ENCODE measurements around the gene CPNE2.
"Not testable (repeated sequence)": the region's sequence is repeated elsewhere in the genome, so short reads cannot be mapped to it uniquely, and the experiment has no call there.

Gene CPNE2

DNA sequence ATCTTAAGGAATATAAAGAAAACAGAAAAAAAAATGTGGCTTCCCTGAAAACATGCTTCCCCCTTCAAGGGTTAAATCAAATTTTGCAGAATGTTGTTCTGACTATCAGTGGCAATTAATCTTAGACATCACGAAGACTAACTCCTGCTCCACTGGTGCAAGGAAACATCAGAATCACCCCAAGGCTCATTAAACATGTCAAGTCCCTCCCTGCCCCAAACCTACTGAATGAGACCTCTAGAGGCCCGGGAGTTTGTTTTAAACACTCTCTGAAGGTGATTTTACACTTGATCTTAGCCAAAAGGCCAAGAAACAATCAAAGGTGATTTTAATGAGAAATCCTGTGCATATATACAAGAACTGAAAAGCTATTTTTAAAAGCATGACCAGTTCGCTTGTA, 75.2 kb downstream of the CPNE2 start:
- DNase-seq (ENCODE audit: low read depth in 2 of 2), result no peak

DNA sequence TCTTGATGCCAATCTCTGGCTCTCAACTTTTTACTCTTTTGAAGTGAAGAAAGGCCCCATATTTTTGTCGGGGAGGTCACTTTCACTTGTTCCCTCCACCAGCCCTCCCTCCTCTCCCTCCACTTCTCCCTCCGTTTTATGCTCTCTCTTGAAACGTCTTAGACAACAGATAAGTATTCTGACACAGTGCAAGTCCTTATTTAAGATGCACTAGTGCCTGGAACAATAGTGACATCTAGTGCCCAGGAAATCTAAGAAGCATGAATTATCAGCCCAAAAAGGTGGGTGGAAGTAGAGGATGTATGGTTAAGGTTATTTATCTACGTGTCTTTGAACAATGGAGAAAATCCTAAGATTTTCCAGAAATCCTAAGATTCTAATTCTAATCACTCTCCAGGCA, 75.6 kb downstream of the CPNE2 start:
- DNase-seq (ENCODE audit: low read depth in 2 of 2), result no peak

DNA sequence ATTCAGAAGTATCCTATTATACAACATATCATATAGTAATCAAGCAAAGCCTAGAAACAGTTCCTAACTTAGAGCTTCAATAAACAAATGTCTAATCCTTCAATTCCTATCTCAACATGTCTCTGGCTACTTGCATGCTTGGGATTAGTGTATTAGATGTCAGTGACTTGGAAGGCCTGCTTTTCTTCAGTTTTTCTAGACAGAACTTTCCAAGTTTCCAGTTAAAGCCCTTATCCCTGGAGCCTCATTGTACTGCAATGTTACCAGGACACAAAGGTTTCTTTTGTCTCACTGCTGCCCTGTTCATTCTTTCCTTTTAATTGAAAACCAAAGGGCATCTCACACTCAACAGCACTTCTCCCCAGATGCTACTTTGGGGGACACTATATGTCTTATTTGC, 76.9 kb downstream of the CPNE2 start:
- no peak for DNase-seq (ENCODE audit: low read depth in 2 of 2)

DNA sequence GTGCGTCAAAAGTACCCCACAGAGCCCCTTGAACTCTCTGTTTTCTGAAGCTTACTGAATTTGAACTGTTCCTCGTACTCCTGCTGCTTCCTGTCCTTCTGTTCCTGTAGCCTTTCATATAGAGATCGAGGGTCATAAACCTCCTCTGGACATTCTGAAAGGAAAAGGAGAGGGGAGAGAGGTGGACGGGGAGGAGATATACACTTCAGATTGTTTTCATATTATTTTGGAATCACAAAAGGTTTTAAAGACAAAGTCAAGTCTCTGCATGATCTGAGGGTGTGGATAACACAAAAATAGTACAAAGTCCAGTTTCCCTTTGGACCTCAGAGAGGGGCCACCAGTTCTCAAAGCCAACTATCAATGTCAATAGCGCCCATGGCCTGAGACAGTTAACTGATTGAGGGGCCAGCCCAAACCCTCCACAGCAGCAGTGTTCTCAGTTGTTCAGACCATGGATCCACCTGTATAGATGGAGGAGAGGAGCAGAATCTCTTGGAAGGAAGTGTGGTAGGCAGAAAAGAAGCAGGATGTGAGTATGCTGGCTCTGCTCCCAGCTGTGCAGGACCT, 80.4 kb downstream of the CPNE2 start:
- DNase-seq (ENCODE audit: low read depth in 2 of 2), result no peak

- no peak for DNase-seq (ENCODE audit: low read depth in 2 of 2)
Measured at GRCh38 chr16:57175896-57176295, 83.5 kb downstream of the CPNE2 start.

DNA sequence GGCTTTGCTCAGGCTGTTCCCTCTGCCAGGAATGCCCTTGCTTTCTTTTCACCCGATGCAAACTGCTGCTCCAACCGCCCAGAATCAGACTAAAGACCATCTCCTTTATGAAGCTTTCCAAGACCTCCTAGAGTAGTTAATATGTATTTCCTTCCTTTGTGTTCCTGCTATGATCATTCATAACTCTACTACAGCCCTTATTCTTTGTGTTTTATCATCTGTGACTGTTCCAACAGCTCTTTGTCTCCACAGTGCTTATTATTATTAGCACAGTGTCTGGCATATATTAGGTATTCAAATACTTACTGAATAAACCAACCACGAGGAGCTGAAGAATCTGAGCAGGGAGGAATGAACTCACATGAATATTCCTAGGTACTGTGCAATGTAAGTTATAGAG, 85.8 kb downstream of the CPNE2 start:
- DNase-seq (ENCODE audit: low read depth in 2 of 2), result no peak

- no peak for DNase-seq (ENCODE audit: low read depth in 2 of 2)
Measured at GRCh38 chr16:57178793-57179212, 86.4 kb downstream of the CPNE2 start.

DNA sequence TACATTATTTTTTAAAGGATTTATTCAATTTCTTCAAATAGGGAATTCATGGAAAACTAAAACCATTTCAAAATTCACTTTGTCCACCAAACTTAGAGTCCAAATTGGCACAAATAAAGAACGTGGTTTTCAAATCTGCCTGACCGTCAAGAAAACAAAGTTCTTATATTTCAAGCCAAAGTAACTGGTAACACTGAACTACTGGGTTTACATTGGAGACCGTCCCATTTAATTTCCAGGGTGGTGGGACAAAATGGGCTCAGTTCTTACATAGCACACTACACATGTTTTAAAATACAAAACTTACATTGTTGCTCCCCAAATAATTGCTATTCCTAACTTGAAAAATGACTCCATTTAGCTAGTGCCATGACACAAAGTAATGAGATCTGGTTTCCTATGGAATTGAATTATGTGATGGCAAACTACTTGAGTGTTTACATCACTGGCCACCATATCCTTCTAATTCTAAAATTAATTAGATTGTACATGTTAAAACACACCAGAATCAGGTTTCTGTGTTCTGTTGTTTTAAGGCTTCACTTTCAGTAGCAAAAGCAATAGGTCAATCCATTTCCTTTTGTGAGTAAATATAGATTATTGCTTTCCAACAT, 86.9 kb downstream of the CPNE2 start:
- DNase-seq (ENCODE audit: low read depth in 2 of 2), result no peak

- DNase-seq (ENCODE audit: low read depth in 2 of 2), result no peak
Measured at GRCh38 chr16:57184113-57184512, 91.7 kb downstream of the CPNE2 start.

DNA sequence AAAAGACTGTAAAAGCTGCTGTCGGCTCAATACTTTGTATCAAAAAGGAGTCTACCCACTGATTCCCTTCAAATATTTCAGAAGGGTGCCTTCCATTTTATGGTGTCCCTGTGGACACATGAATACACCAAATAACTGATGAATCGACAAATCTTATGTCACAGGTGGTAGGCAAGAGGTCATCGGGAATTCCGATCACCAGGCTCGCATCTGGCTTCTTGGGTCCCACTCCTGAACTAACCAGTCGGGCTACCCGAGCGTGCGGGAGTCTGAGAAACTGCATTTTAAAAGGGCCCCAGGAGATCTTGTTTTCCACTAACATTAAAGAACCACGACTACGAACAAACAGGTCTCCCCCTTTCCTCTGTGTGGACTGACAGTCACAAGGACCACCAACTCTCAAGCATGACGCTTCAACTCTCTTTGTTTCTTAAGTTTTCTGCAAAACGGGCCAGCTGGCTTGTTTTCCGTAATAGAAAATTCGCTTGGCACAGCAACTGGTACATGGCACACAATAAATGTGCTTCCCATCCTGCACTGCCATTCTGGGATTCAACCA, 92.6 kb downstream of the CPNE2 start:
- no peak for DNase-seq (ENCODE audit: low read depth in 2 of 2)

GRCh38 chr16:57185446-57185944, 93.1 kb downstream of the CPNE2 start:
- peak in 1 of 2 donors; percentile 14 for DNase-seq (ENCODE audit: low read depth in 2 of 2)

DNA sequence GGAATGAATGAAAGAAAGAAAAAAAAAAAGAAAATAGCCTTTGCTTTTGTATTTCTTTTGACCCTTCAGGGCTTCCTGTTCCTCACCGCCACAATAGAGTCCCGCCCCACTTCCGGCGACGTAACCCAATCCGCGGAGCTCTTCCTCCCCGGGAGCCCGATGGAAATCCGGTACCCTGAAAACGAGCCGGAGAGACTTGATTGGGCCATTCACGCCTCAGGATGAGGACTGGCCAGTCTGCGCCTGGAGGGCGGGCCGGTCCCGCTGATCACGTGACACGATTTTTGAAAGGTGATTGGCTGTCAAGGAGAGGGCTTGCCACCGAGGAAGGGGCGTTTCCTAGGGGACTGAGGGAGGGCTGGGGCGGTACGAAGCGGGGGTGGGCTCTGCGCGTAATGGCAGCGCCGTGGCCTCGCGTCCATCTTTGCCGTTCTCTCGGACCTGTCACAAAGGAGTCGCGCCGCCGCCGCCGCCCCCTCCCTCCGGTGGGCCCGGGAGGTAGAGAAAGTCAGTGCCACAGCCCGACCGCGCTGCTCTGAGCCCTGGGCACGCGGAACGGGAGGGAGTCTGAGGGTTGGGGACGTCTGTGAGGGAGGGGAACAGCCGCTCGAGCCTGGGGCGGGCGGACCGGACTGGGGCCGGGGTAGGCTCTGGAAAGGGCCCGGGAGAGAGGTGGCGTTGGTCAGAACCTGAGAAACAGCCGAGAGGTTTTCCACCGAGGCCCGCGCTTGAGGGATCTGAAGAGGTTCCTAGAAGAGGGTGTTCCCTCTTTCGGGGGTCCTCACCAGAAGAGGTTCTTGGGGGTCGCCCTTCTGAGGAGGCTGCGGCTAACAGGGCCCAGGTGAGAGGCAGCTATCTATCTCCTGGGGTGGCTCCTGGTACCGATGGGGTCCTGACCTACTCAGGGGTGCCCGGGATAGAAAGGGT, 93.8 kb downstream of the CPNE2 start, which contains the start of the genes PSME3IP1 and RSPRY1:
TSS of gene PSME3IP1 (minus strand) at position 95 of the 927 bp plus-strand sequence. CDS start 12,185 bp downstream, outside the sequence.
TSS of gene RSPRY1 (plus strand) at position 385 of the 927 bp plus-strand sequence. CDS start 18,330 bp downstream, outside the sequence.
- DNase-seq (ENCODE audit: low read depth in 2 of 2), result peak; percentile 94 to 96

DNA sequence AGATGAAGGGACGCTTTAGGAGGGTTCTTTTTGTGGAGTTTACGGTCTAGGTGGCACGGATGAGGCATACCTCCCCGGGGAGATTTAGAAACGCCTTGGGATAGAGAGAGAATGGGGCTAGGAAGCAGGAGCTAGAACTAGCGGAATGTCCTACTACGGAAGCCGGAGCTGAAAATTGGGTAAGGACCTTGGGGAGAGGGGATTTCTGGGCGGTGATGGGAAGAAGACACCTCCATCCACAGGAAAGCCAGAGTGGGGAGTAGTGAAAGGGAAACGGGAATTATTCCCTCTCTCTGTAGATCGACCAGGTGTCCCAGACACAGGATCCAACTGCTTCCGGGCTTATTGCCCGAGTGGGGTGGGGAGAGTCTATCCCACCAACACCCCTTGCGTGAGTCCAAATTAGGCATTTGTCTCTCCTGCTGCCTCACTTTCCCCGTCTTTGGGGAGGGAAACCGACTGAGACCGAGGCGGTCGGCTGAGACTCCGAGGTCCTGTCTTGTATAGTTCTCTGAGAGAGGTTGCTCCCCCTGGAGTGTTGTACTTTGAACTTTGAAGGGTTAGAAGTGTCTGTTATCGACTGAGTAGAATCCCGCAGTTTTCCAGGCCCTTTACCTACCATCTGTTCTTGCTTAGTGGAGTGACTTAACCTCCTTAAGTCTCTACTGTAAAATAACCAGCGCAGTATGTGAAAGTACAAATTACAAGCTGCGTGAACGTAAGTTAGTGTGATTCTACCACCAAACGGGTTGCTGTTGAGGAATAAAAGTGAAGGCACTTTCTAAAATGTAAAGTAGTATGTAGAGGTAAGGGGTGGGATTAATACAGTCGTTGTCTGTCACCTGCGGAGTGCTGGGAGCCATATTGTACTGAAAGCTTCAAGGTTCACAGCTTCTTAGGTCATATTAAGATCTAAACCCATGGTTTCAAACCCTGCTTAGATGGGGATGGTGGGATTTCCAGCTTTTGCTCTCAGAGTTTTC, 94.8 kb downstream of the CPNE2 start:
- no peak for DNase-seq (ENCODE audit: low read depth in 2 of 2)

DNA sequence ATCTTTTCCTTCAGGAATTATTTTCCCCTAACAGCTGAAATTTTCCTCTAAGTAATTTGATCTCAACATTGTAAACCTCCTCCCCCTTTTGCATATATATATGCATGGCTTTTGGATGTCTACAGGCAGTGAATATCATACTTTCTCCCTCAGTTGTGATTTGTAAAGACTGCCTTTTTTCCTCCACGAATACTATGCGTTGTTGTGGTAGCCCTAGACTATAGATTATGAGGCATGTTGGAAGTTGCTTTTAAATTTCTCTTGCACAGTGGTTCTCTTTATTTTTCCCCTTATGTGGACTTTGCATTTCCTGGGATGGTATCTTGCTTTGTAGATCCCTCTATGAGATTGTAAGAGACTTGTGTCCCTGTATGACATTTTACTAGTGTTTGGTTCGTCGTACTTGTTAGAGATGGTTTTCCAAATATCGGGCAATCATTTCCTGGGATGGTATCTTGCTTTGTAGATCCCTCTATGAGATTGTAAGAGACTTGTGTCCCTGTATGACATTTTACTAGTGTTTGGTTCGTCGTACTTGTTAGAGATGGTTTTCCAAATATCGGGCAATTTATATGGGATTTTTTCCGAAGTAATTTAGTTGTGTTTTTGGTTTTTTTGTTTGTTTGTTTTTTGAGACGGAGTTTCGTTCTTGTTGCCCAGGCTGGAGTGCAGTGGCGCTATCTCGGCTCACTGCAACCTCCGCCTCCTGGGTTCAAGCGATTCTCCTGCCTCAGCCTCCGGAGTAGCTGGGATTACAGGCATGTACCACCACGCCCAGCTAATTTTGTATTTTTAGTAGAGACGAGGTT, 95.7 kb downstream of the CPNE2 start:
- DNase-seq (ENCODE audit: low read depth in 2 of 2), result not testable (repeated sequence)

GRCh38 chr16:57188711-57189002, 96.3 kb downstream of the CPNE2 start:
- no peak for DNase-seq (ENCODE audit: low read depth in 2 of 2)

- DNase-seq (ENCODE audit: low read depth in 2 of 2), result not testable (repeated sequence)
Measured at GRCh38 chr16:57189527-57189926, 97.1 kb downstream of the CPNE2 start.

DNA sequence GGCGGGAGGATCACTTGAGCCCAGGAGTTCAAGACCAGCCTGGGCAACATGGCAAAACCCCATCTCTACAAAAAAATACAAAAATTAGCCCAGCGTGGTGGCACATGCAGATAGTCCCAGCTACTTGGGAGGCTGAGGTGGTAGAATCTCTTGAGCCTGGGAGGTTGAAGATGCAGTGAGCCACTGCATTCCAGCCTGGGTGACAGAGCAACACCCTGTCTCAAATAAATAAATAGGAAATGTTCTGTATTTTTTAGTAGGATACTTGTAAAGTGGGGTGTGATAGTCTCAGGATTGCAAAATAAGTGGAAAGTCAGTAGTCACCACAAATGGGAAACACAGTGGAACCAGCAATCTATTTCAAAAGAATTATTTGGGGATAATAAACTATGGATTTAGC, 97.8 kb downstream of the CPNE2 start:
- no peak for DNase-seq (ENCODE audit: low read depth in 2 of 2)

DNA sequence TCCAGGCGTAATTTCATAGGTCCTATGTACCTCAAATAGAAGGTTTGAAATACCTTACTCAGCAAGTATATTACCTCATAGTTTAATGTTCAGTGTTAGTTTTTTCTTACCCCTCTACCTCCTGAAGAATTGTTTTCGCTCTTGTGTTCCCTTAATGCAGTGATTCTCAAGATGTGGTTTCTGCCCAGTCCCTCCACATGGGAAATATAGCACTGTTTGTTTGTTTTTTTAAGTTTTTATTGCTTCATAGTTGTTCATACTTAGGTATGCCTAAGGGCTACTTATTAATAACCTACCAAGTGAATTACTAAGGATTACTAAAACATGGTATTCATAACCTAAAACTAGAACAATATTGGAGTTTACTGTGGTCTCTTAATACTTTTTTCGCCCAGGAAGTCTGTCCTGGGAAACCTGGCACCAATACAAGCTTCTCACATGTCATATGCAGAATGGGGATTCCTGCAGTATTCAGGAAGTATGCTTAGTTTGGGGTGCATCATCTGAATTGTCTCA, 98.7 kb downstream of the CPNE2 start:
- no peak for DNase-seq (ENCODE audit: low read depth in 2 of 2)

GRCh38 chr16:57192146-57192545, 99.8 kb downstream of the CPNE2 start:
- no peak for DNase-seq (ENCODE audit: low read depth in 2 of 2)
